Epithelial cell of esophagus (primary cell): ENCODE data around the gene PARD6G.
A peak's percentile ranks its signal among the peaks of the same experiment; 100 is the strongest.

Experiments used
- DNase-seq: peaks from one replicate; pipeline ENCODE4 v3.0.0; 2010; ENCODE audit warnings: low read depth
- H3K4me3 ChIP-seq: 2 replicates; pipeline ENCODE4 v1.5.1; 2011; ENCODE audit warnings: mild to moderate bottlenecking, low read length, control low read depth
- TF ChIP-seq, protein P1 (sequence below): IDR thresholded peaks from 2 replicates; pipeline ENCODE4 v1.5.1; 2011; ENCODE audit warnings: low read depth, mild to moderate bottlenecking, low read length, control low read depth, inconsistent platforms; ENCODE audit not compliant: insufficient read depth; ENCODE audit errors: missing control alignments

The PARD6G gene

DNA sequence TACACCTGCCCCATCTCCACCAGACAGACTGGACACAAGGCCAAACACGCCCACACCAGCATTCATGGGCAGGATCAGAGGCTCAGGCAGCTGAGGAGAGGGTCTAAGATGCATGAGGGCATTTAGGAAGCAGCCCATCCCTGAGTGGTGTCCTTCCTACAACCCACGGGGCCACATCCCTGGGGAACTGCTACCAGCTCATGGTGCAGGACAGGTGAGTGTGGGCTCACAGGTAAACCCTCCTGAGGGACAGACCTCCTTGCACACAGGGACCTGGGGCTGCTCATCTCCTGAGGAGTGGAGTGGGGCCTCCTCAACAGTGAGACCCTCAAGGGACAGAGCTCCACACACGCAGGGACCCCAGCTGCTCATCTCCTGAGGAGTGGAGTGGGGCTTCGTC lies 14.6 kb downstream of the PARD6G start:
- DNase-seq: no peak
- no peak overlapping the region for H3K4me3 ChIP-seq

DNA sequence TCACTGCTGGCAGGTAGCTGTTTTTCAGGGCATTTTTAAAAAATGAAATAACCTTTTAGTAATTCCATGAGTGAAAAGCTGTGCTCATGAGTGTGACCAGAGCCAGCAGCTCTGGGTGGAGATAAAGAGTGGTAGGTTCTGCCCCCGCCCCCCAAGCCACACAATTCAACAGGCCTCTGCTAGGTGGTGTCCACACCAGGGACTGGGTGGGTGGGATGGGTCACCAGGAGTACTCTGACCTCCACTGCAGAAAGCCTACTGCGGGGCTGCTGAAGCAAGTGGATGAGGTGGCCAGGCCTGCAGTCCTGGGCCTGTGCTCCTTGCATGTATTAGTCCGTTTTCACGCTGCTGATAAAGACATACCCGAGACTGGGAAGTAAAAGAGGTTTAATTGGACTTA lies 15.3 kb downstream of the PARD6G start:
- no peak for DNase-seq
- TF ChIP-seq, protein P1, sequence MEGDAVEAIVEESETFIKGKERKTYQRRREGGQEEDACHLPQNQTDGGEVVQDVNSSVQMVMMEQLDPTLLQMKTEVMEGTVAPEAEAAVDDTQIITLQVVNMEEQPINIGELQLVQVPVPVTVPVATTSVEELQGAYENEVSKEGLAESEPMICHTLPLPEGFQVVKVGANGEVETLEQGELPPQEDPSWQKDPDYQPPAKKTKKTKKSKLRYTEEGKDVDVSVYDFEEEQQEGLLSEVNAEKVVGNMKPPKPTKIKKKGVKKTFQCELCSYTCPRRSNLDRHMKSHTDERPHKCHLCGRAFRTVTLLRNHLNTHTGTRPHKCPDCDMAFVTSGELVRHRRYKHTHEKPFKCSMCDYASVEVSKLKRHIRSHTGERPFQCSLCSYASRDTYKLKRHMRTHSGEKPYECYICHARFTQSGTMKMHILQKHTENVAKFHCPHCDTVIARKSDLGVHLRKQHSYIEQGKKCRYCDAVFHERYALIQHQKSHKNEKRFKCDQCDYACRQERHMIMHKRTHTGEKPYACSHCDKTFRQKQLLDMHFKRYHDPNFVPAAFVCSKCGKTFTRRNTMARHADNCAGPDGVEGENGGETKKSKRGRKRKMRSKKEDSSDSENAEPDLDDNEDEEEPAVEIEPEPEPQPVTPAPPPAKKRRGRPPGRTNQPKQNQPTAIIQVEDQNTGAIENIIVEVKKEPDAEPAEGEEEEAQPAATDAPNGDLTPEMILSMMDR: no peak
- no peak overlapping the region for H3K4me3 ChIP-seq

More for the DNA sequence above, 14.6 kb downstream of the PARD6G start:
- TF ChIP-seq, protein P1: no peak

DNA sequence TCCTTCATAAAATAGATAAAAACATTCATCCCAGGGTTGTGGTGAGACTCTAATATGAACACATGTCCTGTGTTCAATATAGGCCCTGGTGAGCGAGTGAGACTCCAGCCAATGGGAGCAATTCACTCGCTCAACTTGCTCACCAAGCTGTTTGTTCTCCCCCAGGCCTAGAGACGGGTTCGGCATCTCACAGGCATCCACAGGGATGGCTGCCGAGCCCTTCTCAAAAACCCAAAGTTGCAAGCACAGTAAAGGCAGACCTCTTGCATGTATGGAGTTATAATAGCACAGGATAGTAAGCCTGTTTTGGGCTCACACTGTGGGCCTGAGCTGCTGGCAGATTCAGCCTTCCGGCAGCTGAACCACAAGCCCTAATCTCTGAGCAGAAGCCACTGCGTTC lies 15.7 kb downstream of the PARD6G start:
- TF ChIP-seq, protein P1: no peak
- no peak for DNase-seq
- H3K4me3 ChIP-seq: no peak overlapping the region

GRCh38 chr18:80231151-80231550 lies 16.2 kb downstream of the PARD6G start:
- DNase-seq: no peak
- no peak overlapping the region for H3K4me3 ChIP-seq
- TF ChIP-seq, protein P1: no peak

GRCh38 chr18:80229766-80230745 lies 17.3 kb downstream of the PARD6G start:
- no peak overlapping the region for H3K4me3 ChIP-seq
- TF ChIP-seq, protein P1: no peak
- peak; percentile 90 for DNase-seq

GRCh38 chr18:80229363-80229762 lies 18.0 kb downstream of the PARD6G start:
- no peak for DNase-seq
- H3K4me3 ChIP-seq: no peak overlapping the region
- TF ChIP-seq, protein P1: no peak
